GM19238 (cell line): ENCODE results near the gene CACHD1.
"Not testable (repeated sequence)": the region's sequence is repeated elsewhere in the genome, so short reads cannot be mapped to it uniquely, and the experiment has no call there.

Experiments
- DNase-seq: peaks from one replicate; pipeline ENCODE4 v3.0.0; 2011; ENCODE audit warnings: low spot score; ENCODE audit not compliant: insufficient read length

Gene CACHD1

GRCh38 chr1:64692911-64693310 lies 223.0 kb downstream of the CACHD1 start:
- DNase-seq = no peak

GRCh38 chr1:64693406-64693805 lies 223.5 kb downstream of the CACHD1 start:
- DNase-seq = no peak

GRCh38 chr1:64696879-64697278 lies 226.9 kb downstream of the CACHD1 start:
- no peak for DNase-seq

GRCh38 chr1:64699327-64699726 lies 229.4 kb downstream of the CACHD1 start:
- DNase-seq = no peak

- no peak for DNase-seq
Observed at GRCh38 chr1:64701071-64701470, 231.1 kb downstream of the CACHD1 start.

GRCh38 chr1:64701886-64702285 lies 232.0 kb downstream of the CACHD1 start:
- DNase-seq = no peak

GRCh38 chr1:64702670-64703069 lies 232.7 kb downstream of the CACHD1 start:
- not testable (repeated sequence) for DNase-seq

GRCh38 chr1:64703600-64703999 lies 233.7 kb downstream of the CACHD1 start:
- no peak for DNase-seq

GRCh38 chr1:64705591-64705990 lies 235.7 kb downstream of the CACHD1 start:
- DNase-seq = no peak

GRCh38 chr1:64711266-64711665 lies 241.3 kb downstream of the CACHD1 start:
- no peak for DNase-seq

- no peak for DNase-seq
Observed at GRCh38 chr1:64712049-64712448, 242.1 kb downstream of the CACHD1 start.

GRCh38 chr1:64715186-64715585 lies 245.3 kb downstream of the CACHD1 start:
- DNase-seq = no peak

- DNase-seq = no peak
Observed at GRCh38 chr1:64721135-64721534, 251.2 kb downstream of the CACHD1 start.

- DNase-seq = no peak
Observed at GRCh38 chr1:64721576-64722145, 251.7 kb downstream of the CACHD1 start.

GRCh38 chr1:64727861-64728260 lies 257.9 kb downstream of the CACHD1 start:
- DNase-seq = no peak

- no peak for DNase-seq
Observed at GRCh38 chr1:64733581-64734286, 263.8 kb downstream of the CACHD1 start.

GRCh38 chr1:64734287-64734652 lies 264.3 kb downstream of the CACHD1 start:
- no peak for DNase-seq

GRCh38 chr1:64740687-64741086 lies 270.8 kb downstream of the CACHD1 start:
- not testable (repeated sequence) for DNase-seq
